NCI-H82 treated with DMSO at 0.1 percent for 48 hours (cell line): Measurements from ENCODE around the gene EYA4.

ENCODE experiments used
- DNase-seq: peaks from one replicate; lab custom pipeline; 2025; ENCODE audit not compliant: unreplicated experiment; lab: John Stamatoyannopoulos, UW

The EYA4 gene

GRCh38 chr6:133348846-133349245 is 107.7 kb downstream of the EYA4 start:
- no peak for DNase-seq

GRCh38 chr6:133350928-133351327 is 109.8 kb downstream of the EYA4 start:
- no peak for DNase-seq

GRCh38 chr6:133352046-133352445 is 110.9 kb downstream of the EYA4 start:
- DNase-seq, result no peak

GRCh38 chr6:133353061-133353460 is 111.9 kb downstream of the EYA4 start:
- no peak for DNase-seq

- no peak for DNase-seq
These were observed 114.8 kb downstream of the EYA4 start for GRCh38 chr6:133355922-133356321.

- DNase-seq, result no peak
These were observed 117.5 kb downstream of the EYA4 start for GRCh38 chr6:133358574-133359150.

- no peak for DNase-seq
These were observed 118.1 kb downstream of the EYA4 start for GRCh38 chr6:133359256-133359655.

GRCh38 chr6:133359760-133360159 is 118.6 kb downstream of the EYA4 start:
- DNase-seq, result no peak

GRCh38 chr6:133360194-133360593 is 119.0 kb downstream of the EYA4 start:
- DNase-seq, result no peak

- no peak for DNase-seq
These were observed 121.7 kb downstream of the EYA4 start for GRCh38 chr6:133362813-133363212.

GRCh38 chr6:133368664-133369063 is 127.5 kb downstream of the EYA4 start:
- no peak for DNase-seq

GRCh38 chr6:133369773-133370272 is 128.7 kb downstream of the EYA4 start:
- no peak for DNase-seq

GRCh38 chr6:133376743-133377142 is 135.6 kb downstream of the EYA4 start:
- DNase-seq, result no peak

- no peak for DNase-seq
These were observed 136.1 kb downstream of the EYA4 start for GRCh38 chr6:133377219-133377618.

- DNase-seq, result no peak
These were observed 138.9 kb downstream of the EYA4 start for GRCh38 chr6:133380047-133380446.

- DNase-seq, result no peak
These were observed 139.6 kb downstream of the EYA4 start for GRCh38 chr6:133380723-133381122.

- DNase-seq, result no peak
These were observed 147.6 kb downstream of the EYA4 start for GRCh38 chr6:133388731-133389130.

- no peak for DNase-seq
These were observed 149.0 kb downstream of the EYA4 start for GRCh38 chr6:133390168-133390567.

GRCh38 chr6:133392015-133392414 is 150.9 kb downstream of the EYA4 start:
- no peak for DNase-seq

GRCh38 chr6:133392641-133393040 is 151.5 kb downstream of the EYA4 start:
- no peak for DNase-seq

- no peak for DNase-seq
These were observed 152.7 kb downstream of the EYA4 start for GRCh38 chr6:133393891-133394290.

GRCh38 chr6:133394630-133395029 is 153.5 kb downstream of the EYA4 start:
- no peak for DNase-seq

GRCh38 chr6:133396233-133396983 is 155.3 kb downstream of the EYA4 start:
- DNase-seq, result no peak
